ENCODE data around the gene ADARB2. TPM values are rescaled to one million over a fixed set of nuclear protein-coding genes. Genes with fewer than 3 reads are reported as not detected.

ADARB2 gene
- total and polyA plus RNA-seq, 8 donors, result 0.34 to 24.7 (median 3.2) TPM

- Histone ChIP-seq H3K27me3 (no peaks in the 10 kb centered on the region), H3K36me3 (no peaks in the 10 kb centered on the region), H3K9me3 (no peaks in the 10 kb centered on the region), H3K27ac (peak overlapping the region; percentile 67 to 81 (median 71)), H3K4me3 (no peak overlapping the region), H3K4me1 (no peaks in the 10 kb centered on the region)
- DNase-seq (peak in 2 of 6 donors; percentile 1 to 29), FAIRE-seq (no peak), ATAC-seq (peak; percentile 21 to 36 (median 31))
- no peak for TF ChIP-seq CTCF (IDR thresholded peaks at IDR 0.05)
- intact Hi-C loops (cut with DNase I), result no loop called here
- WGBS, 2 donors, result 72 to 80% methylated on average over 14 of the region's 14 CpGs
Measured at GRCh38 chr10:1188558-1189135, 548.7 kb downstream of the ADARB2 start.

GRCh38 chr10:1187855-1188557 is 549.3 kb downstream of the ADARB2 start:
- TF ChIP-seq CTCF (IDR thresholded peaks at IDR 0.05), result no peak
- Histone ChIP-seq H3K4me1 (no peaks in the 10 kb centered on the region), H3K9me3 (no peaks in the 10 kb centered on the region), H3K4me3 (no peak overlapping the region), H3K36me3 (no peaks in the 10 kb centered on the region), H3K27ac (peak overlapping the region; percentile 57 to 81 (median 71)), H3K27me3 (no peaks in the 10 kb centered on the region)
- FAIRE-seq, result no peak
- WGBS, 2 donors, result 50 to 57% methylated on average over 11 of the region's 11 CpGs
- intact Hi-C loops (cut with DNase I), result no loop called here
- peak; percentile 57 to 75 (median 69) for ATAC-seq
- peak in 2 of 6 donors; percentile 5 to 15 for DNase-seq

GRCh38 chr10:1187151-1187854 is 550.0 kb downstream of the ADARB2 start:
- no peak for TF ChIP-seq CTCF (IDR thresholded peaks at IDR 0.05)
- no peaks in the 10 kb centered on the region for H3K36me3 ChIP-seq
- FAIRE-seq (no peak), ATAC-seq (peak in 1 of 4 donors; percentile 20), DNase-seq (peak in 2 of 6 donors; percentile 14 to 48)
- H3K4me1 ChIP-seq, result no peaks in the 10 kb centered on the region
- no peaks in the 10 kb centered on the region for H3K27me3 ChIP-seq
- intact Hi-C loops (cut with DNase I), result no loop called here
- H3K4me3 ChIP-seq, result no peak overlapping the region
- H3K9me3 ChIP-seq, result no peaks in the 10 kb centered on the region
- WGBS, 2 donors, result 73 to 84% methylated on average over 22 to 29 of the region's 29 CpGs
- H3K27ac ChIP-seq, result peak overlapping the region; percentile 57 to 81 (median 71)

- ATAC-seq, result no peak
- H3K27me3 ChIP-seq, result no peaks in the 10 kb centered on the region
- H3K4me1 ChIP-seq, result no peaks in the 10 kb centered on the region
- H3K9me3 ChIP-seq, result no peaks in the 10 kb centered on the region
- WGBS, 2 donors, result 67 to 81% methylated on average over 7 of the region's 7 CpGs
- no peak for TF ChIP-seq CTCF (IDR thresholded peaks at IDR 0.05)
- H3K27ac ChIP-seq, result peak overlapping the region in 2 of 4 donors; percentile 57 to 68
- peak in 2 of 6 donors; percentile 9 to 44 for DNase-seq
- no peak overlapping the region for H3K4me3 ChIP-seq
- no peak for FAIRE-seq
- H3K36me3 ChIP-seq, result no peaks in the 10 kb centered on the region
- intact Hi-C loops (cut with DNase I), result no loop called here
Measured at GRCh38 chr10:1186683-1186990, 550.7 kb downstream of the ADARB2 start.
